HG02870 (cell line): Measurements from ENCODE around the gene SDF2L1.
"Not testable (repeated sequence)": the region's sequence is repeated elsewhere in the genome, so short reads cannot be mapped to it uniquely, and the experiment has no call there.

Source experiments
- ATAC-seq: cut with Tn5 transposase; IDR thresholded peaks from one replicate; pipeline ENCODE4 v1.9.1; 2021; ENCODE audit warnings: mild to moderate bottlenecking, moderate library complexity; ENCODE audit not compliant: unreplicated experiment

Gene SDF2L1

GRCh38 chr22:21659864-21660525 lies 17.9 kb downstream of the SDF2L1 start:
- no peak for ATAC-seq

GRCh38 chr22:21660904-21661303 lies 18.8 kb downstream of the SDF2L1 start:
- ATAC-seq = no peak

- ATAC-seq = no peak
Measured at GRCh38 chr22:21661991-21662390, 19.9 kb downstream of the SDF2L1 start.

GRCh38 chr22:21663738-21664137 lies 21.6 kb downstream of the SDF2L1 start:
- no peak for ATAC-seq

- ATAC-seq = no peak
Measured at GRCh38 chr22:21665047-21665851, 23.1 kb downstream of the SDF2L1 start.

DNA sequence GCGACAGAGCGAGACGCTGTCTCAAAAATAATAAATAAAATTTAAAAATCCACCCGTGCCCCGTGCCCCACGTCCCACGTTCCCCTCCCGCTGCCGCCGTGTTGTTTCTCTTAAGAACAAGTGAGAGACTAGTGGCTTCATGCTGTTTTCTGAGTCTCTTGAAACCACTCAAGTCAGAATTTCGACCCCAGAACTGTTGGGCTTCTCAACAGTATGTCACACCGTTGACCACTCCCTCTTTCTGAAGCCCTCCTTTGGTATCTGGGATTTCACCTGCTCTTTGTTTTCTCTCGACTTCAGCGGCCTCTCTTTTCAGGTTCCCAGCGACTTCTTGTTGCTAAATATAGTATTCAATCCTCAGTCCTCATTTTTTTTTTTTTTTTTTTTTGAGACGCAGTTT lies 24.7 kb downstream of the SDF2L1 start:
- ATAC-seq = no peak

GRCh38 chr22:21669026-21669425 lies 26.9 kb downstream of the SDF2L1 start:
- ATAC-seq = no peak

DNA sequence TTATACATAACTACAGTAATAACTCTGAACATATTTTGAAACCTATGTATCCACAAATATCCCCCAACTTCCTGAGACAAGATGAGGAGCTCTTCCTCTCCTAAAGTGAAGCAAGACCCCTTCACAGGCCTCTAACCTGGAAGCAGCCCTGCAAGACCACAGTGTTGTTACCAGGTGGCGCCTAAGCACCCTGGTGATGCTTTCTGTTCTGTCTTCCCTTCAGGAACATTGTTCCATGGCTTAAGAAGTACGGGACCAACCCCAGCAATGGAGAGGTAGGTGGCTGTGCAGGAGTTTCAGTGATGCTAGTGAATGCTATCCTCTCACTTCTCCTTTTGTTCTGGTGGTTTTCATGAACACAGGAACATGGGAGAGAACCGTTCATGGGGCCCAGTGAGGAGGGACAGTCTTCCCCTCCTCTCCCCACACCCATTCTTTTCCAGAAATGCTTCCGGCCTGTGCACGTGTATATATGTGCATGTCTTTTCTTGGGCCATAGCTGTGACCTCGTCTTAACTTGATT lies 30.1 kb downstream of the SDF2L1 start:
- no peak for ATAC-seq

DNA sequence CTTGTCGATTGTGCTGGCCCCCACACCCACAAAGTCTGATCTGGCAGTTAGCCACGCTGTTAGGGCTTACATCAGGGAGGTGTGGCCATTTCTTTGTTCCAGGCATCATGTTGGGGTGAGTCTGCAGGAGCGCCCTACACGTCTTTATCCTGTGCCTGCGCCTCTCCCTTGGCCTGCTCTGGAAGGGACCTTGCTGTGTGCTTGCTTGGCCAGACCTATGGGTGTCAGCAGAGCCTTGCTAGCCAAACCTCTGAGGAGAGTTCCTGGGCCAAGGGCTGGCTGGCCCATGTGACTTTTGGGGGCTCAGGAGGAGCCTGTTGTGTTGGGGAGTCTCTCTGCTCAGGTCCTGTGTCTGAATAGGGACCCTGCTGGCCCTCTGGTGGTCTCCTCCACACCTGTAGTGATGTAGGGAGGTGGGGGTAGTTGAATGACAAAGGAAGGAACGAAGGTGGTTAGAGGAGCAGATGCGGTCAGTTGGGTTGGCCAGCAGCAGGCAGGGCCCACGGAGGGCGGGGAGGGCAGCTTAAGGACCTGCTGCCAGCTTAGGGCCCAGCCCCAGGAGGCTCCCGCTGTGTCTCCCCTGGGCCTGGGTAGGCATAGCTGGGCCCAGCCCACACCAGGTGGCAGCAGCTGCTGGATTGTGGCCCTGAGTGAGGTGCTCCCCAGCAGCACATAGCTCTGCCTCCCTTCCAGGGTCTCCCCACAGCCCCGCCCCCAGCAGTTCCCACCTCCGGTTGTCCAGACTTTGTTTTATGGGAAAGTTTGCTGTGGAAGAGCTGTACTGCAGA lies 31.6 kb downstream of the SDF2L1 start:
- no peak for ATAC-seq

DNA sequence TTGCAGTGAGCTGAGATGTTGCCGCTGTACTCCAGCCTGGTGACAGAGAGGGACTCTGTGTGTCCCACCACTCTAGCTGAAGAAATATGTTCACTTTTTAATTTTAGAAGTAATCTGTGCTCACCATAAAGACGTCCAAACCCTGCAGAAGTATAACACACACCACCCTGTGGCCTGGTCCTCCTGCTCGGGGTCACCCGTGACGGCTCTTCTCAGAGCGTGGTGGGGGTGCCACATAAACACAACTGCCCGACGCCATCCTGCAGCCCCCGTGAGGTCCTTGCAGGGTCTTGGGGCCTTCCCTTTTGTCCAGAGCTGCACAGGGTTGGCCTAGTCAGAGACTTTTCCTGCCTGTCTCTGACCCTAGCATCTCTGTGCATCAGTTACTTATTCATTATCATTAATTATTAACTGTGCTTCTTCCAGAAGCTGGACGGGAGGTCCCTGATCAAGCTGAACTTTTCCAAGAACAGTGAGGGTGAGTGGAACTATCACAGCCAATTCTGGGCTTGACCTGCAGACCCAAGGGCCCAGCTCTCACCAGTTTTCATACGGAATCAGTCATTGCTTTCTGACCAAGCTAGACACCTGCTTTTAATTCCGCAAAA lies 32.6 kb downstream of the SDF2L1 start:
- ATAC-seq = no peak

- ATAC-seq = no peak
Measured at GRCh38 chr22:21677606-21678443, 35.7 kb downstream of the SDF2L1 start.

- not testable (repeated sequence) for ATAC-seq
Measured at GRCh38 chr22:21678842-21679241, 36.7 kb downstream of the SDF2L1 start.

DNA sequence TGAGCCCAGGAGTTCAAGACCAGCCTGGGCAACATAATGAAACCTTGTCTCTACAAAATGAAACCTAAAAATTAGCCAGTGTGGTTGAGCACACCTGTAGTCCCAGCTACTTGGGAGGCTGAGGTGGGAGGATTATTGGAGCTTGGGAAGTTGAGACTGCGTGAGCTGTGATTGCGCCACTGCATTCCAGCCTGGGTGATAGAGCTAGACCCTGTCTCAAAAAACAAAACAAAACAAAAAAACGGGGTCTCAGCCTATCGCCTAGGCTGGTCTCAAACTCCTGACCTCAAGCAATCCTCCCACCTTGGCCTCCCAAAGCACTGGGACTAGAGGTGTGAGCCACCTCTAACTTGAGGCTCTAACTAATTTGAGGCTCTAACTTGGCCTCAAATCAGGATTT lies 37.3 kb downstream of the SDF2L1 start:
- no peak for ATAC-seq

DNA sequence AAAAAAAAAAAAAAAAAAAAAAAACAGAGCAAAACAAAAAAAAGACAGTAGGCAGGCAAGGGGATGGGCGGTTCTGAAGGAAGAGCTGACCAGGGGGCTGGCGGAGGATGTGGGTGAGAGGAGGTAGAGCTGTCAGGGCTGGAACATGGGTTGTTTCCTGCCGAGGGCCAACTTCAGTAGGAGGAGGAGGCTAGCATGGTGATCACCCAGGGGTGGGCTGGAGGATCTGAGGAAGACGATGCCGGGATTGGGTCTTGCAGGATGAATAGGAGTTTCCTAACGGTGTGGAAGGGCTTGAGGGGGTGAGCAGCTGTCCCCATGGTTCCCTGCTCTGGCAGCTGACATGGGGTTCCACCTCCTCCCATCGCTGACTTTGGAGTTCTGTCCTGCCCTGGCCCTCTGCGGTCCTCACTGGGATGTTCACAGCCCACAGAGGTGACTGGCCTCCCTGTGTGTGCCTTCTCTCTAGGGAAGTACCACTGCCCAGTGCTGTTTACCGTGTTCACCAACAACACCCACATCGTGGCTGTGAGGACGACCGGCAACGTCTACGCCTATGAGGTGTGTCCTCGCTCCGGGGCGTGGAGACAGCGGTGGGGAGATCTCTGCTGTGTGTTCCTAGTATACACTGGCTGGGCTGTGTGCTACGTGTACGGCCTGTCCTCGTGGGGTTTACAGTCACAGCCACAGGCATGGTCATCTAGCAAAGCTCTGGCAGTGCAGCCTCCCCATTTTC lies 38.9 kb downstream of the SDF2L1 start:
- no peak for ATAC-seq

GRCh38 chr22:21681566-21682370 lies 39.7 kb downstream of the SDF2L1 start:
- ATAC-seq = no peak

GRCh38 chr22:21682385-21683175 lies 40.5 kb downstream of the SDF2L1 start:
- no peak for ATAC-seq

GRCh38 chr22:21683401-21683811 lies 41.3 kb downstream of the SDF2L1 start:
- no peak for ATAC-seq
